IMR-90 (cell line): ENCODE data around the gene GLS. TPM values are rescaled to one million over a fixed set of nuclear protein-coding genes. Genes with fewer than 3 reads are reported as not detected.

Experiments used
- ATAC-seq: fragments of 200-7000 bp; cut with Tn5 transposase; 2 replicates; pipeline ENCODE4 v1.9.1; 2020; ENCODE audit warnings: low read depth, mild to moderate bottlenecking, moderate library complexity
- BruUV-seq: library from RNA; stranded (reverse); fragments of 400-500 nt; replicated peaks from 2 replicates; lab custom pipeline; 2021; lab: Mats Ljungman, UMichigan
- CTCF ChIA-PET: fragments of 300-600 bp; formaldehyde crosslinking; extraction: SDS; loops from one replicate; lab custom pipeline; 2021; ENCODE audit warnings: antibody characterized with exemption; lab: Yijun Ruan, JAX
- POLR2A ChIA-PET: fragments of 300-600 bp; sonication (Branson Sonifier 250); formaldehyde crosslinking; loops from one replicate; lab custom pipeline; 2022; ENCODE audit warnings: antibody characterized with exemption; ENCODE audit not compliant: unreplicated experiment; lab: Charles Lee
- DNase-seq: peaks from one replicate; pipeline ENCODE4 v3.0.0; 2013
- H2AFZ ChIP-seq: replicated peaks from 2 replicates; pipeline ENCODE3; 2013; ENCODE audit warnings: low read length, mild to moderate bottlenecking; ENCODE audit not compliant: poor library complexity
- H2AK5ac ChIP-seq: 2 replicates; pipeline ENCODE4 v1.6.1; 2013; ENCODE audit warnings: low read depth, low read length, inconsistent platforms
- H2AK9ac ChIP-seq: replicated peaks from 2 replicates; pipeline ENCODE3; 2013; ENCODE audit warnings: mild to moderate bottlenecking, low read depth, low read length, moderate library complexity; ENCODE audit not compliant: poor library complexity
- H2BK120ac ChIP-seq: 2 replicates; pipeline ENCODE4 v1.6.1; 2013; ENCODE audit warnings: low read depth, low read length, inconsistent platforms
- H2BK15ac ChIP-seq: 3 replicates; pipeline ENCODE4 v1.6.1; 2013; ENCODE audit warnings: low read depth, low read length, inconsistent platforms
- H2BK20ac ChIP-seq: 2 replicates; pipeline ENCODE4 v1.6.1; 2013; ENCODE audit warnings: low read depth, mild to moderate bottlenecking, inconsistent platforms, low read length, moderate library complexity
- H2BK5ac ChIP-seq: 2 replicates; pipeline ENCODE4 v1.6.1; 2013; ENCODE audit warnings: mild to moderate bottlenecking, low read depth, low read length, inconsistent platforms; ENCODE audit not compliant: poor library complexity, severe bottlenecking
- H3K14ac ChIP-seq: replicated peaks from 2 replicates; pipeline ENCODE4 v1.6.1; 2013; ENCODE audit warnings: low read depth, low read length, inconsistent platforms
- H3K18ac ChIP-seq: 2 replicates; pipeline ENCODE4 v1.6.1; 2013; ENCODE audit warnings: low read depth, low read length, control low read depth
- H3K23ac ChIP-seq: 2 replicates; pipeline ENCODE4 v1.6.1; 2013; ENCODE audit warnings: low read depth, low read length, inconsistent platforms
- H3K27ac ChIP-seq: 2 replicates; pipeline ENCODE4 v1.5.1; 2013; ENCODE audit warnings: mild to moderate bottlenecking, control low read depth, low read length; ENCODE audit not compliant: insufficient read depth
- H3K27me3 ChIP-seq: 2 replicates; pipeline ENCODE4 v1.6.1; 2013; ENCODE audit warnings: low read length; ENCODE audit not compliant: control insufficient read depth, insufficient read depth
- H3K36me3 ChIP-seq: 2 replicates; pipeline ENCODE4 v1.6.1; 2013; ENCODE audit warnings: low read length, mixed read lengths; ENCODE audit not compliant: control insufficient read depth, insufficient read depth
- H3K4ac ChIP-seq: 2 replicates; pipeline ENCODE4 v1.6.1; 2013; ENCODE audit warnings: low read depth, low read length, inconsistent platforms
- H3K4me1 ChIP-seq: 2 replicates; pipeline ENCODE4 v1.6.1; 2013; ENCODE audit warnings: low read length, mixed read lengths; ENCODE audit not compliant: control insufficient read depth, insufficient read depth
- H3K4me2 ChIP-seq: 2 replicates; pipeline ENCODE4 v1.6.1; 2013; ENCODE audit warnings: low read depth, mild to moderate bottlenecking, control low read depth, low read length, moderate library complexity
- H3K4me3 ChIP-seq: 2 replicates; pipeline ENCODE4 v1.5.1; 2013; ENCODE audit warnings: low read depth, mild to moderate bottlenecking, control low read depth, low read length, moderate library complexity; ENCODE audit not compliant: insufficient read depth
- H3K56ac ChIP-seq: 2 replicates; pipeline ENCODE4 v1.6.1; 2013; ENCODE audit warnings: low read length, inconsistent platforms; ENCODE audit not compliant: insufficient read depth; ENCODE audit errors: extremely low read depth
- H3K79me1 ChIP-seq, 2 experiments: 2 replicates each; pipeline ENCODE4 v1.6.1; 2013; ENCODE audit warnings: low read length in 2 of 2, inconsistent platforms in 1 of 2, low read depth in 1 of 2
- H3K9ac ChIP-seq: 2 replicates; pipeline ENCODE4 v1.6.1; 2013; ENCODE audit warnings: low read depth, low read length, control low read depth
- H3K9me1 ChIP-seq: 2 replicates; pipeline ENCODE4 v1.6.1; 2013; ENCODE audit warnings: low read length, inconsistent platforms; ENCODE audit not compliant: insufficient read depth
- H3K9me3 ChIP-seq: 2 replicates; pipeline ENCODE4 v1.6.1; 2013; ENCODE audit warnings: low read length; ENCODE audit not compliant: control insufficient read depth, insufficient read depth
- H4K20me1 ChIP-seq: 2 replicates; pipeline ENCODE4 v1.6.1; 2013; ENCODE audit warnings: low read length, inconsistent platforms; ENCODE audit not compliant: insufficient read depth
- H4K5ac ChIP-seq: 2 replicates; pipeline ENCODE4 v1.6.1; 2013; ENCODE audit warnings: mild to moderate bottlenecking, low read depth, low read length, control low read depth
- H4K8ac ChIP-seq, 2 experiments: 2 replicates each; pipeline ENCODE4 v1.6.1; 2013; ENCODE audit warnings: low read depth in 2 of 2, low read length in 2 of 2, control low read depth in 1 of 2, inconsistent platforms in 1 of 2
- H4K91ac ChIP-seq: 2 replicates; pipeline ENCODE4 v1.6.1; 2013; ENCODE audit warnings: low read depth, low read length, inconsistent platforms; ENCODE audit not compliant: insufficient read depth
- BHLHE40 ChIP-seq: fragments of 150-350 bp; IDR thresholded peaks from 2 replicates; pipeline ENCODE4 v1.6.1; 2016; ENCODE audit warnings: mild to moderate bottlenecking, low read depth, low read length
- CEBPB ChIP-seq: IDR thresholded peaks from 2 replicates; pipeline ENCODE4 v1.6.1; 2012; ENCODE audit warnings: low read depth, low read length, improper control_type of control experiment
- CHD1 ChIP-seq: IDR thresholded peaks from 2 replicates; pipeline ENCODE4 v1.6.1; 2012; ENCODE audit warnings: low read depth, low read length, improper control_type of control experiment
- CTCF ChIP-seq: conservative IDR thresholded peaks from 2 replicates; pipeline ENCODE4 v1.5.1; 2012; ENCODE audit warnings: mild to moderate bottlenecking, low read depth, low read length, improper control_type of control experiment
- FOS ChIP-seq: fragments of 150-350 bp; IDR thresholded peaks from 2 replicates; pipeline ENCODE4 v1.6.1; 2016; ENCODE audit warnings: low read depth, low read length
- MAZ ChIP-seq: IDR thresholded peaks from 2 replicates; pipeline ENCODE4 v1.6.1; 2012; ENCODE audit warnings: low read depth, mild to moderate bottlenecking, low read length, improper control_type of control experiment, moderate library complexity, borderline replicate concordance
- MXI1 ChIP-seq: IDR thresholded peaks from 2 replicates; pipeline ENCODE4 v1.6.1; 2012; ENCODE audit warnings: low read depth, mild to moderate bottlenecking, low read length, moderate library complexity, borderline replicate concordance
- NFE2L2 ChIP-seq: fragments of 150-350 bp; IDR thresholded peaks from 2 replicates; pipeline ENCODE4 v1.6.1; 2016; ENCODE audit warnings: low read depth, mild to moderate bottlenecking, low read length
- POLR2A ChIP-seq: IDR thresholded peaks from 2 replicates; pipeline ENCODE4 v1.6.1; 2012; ENCODE audit warnings: mild to moderate bottlenecking, low read depth, low read length
- RAD21 ChIP-seq: IDR thresholded peaks from 2 replicates; pipeline ENCODE4 v1.6.1; 2012; ENCODE audit warnings: low read length, improper control_type of control experiment
- RCOR1 ChIP-seq: IDR thresholded peaks from 2 replicates; pipeline ENCODE4 v1.6.1; 2012; ENCODE audit warnings: mild to moderate bottlenecking, low read length, improper control_type of control experiment; ENCODE audit not compliant: insufficient replicate concordance
- RFX5 ChIP-seq: IDR thresholded peaks from 2 replicates; pipeline ENCODE4 v1.8.0; 2012; ENCODE audit warnings: low read depth, mild to moderate bottlenecking, low read length, moderate library complexity
- SMC3 ChIP-seq: fragments of 150-350 bp; IDR thresholded peaks from 2 replicates; pipeline ENCODE4 v1.6.1; 2016; ENCODE audit warnings: low read depth, mild to moderate bottlenecking, antibody characterized with exemption, low read length, moderate library complexity
- USF2 ChIP-seq: fragments of 150-350 bp; IDR thresholded peaks from 2 replicates; pipeline ENCODE4 v1.6.1; 2017; ENCODE audit warnings: mild to moderate bottlenecking, antibody characterized with exemption, low read length, low read depth
- WGBS, 2 experiments: methylation state at CpG; one replicate each; pipeline versions ENCODE4 v1.1.5 to v1.1.7; 2013; ENCODE audit warnings: missing lambda C conversion rate in 2 of 2; ENCODE audit not compliant: insufficient read length in 1 of 2; ENCODE audit errors: extremely low coverage in 2 of 2; 5-methylcytosine and 5-hydroxymethylcytosine counted together
- dilution Hi-C: fragments of 300-500 bp; cut with HindIII; formaldehyde crosslinking; loops from one replicate; pipeline ENCODE4 v1.14.3; 2018; ENCODE audit warnings: low sequenced_read_pairs; ENCODE audit not compliant: unreplicated experiment
- in situ Hi-C: fragments of 300-500 bp; cut with MboI; formaldehyde crosslinking; loops from 3 replicates; pipeline ENCODE4 v1.14.3; 2019; ENCODE audit warnings: low sequenced_read_pairs, inconsistent platforms, mixed read lengths
- intact Hi-C: fragments of 100-400 bp; cut with micrococcal nuclease; formaldehyde crosslinking; loops from 2 replicates; pipeline ENCODE4 v1.10.0; 2022
- polyA plus RNA-seq, 3 experiments: library from polyadenylated mRNA; depleted of rRNA; stranded (reverse); fragments of >200 nt; gene quantifications; 2 replicates each; pipeline ENCODE4 v1.2.3, GENCODE V29; 2012; ENCODE audit warnings: low replicate concordance in 1 of 3
- total RNA-seq: library from RNA; depleted of rRNA; stranded (reverse); fragments of >200 nt; gene quantifications from 2 replicates; pipeline ENCODE4 v1.2.3, GENCODE V29; 2012
- TF ChIP-seq, protein P1 (sequence below): fragments of 150-350 bp; IDR thresholded peaks from 2 replicates; pipeline ENCODE4 v1.6.1; 2016; ENCODE audit warnings: low read depth, mild to moderate bottlenecking, low read length, moderate library complexity, borderline replicate concordance

GLS gene
- total and polyA plus RNA-seq, 2 of the 4 experiments (the other 2 are of a cell fraction) = 87.5 to 130 TPM

- in situ Hi-C loops = no loop called here
- dilution Hi-C loops = no loop called here
These were observed 82.5 kb downstream of the GLS start for GRCh38 chr2:190963088-190963487.

More at GRCh38 chr2:190963088-190963487, 82.5 kb downstream of the GLS start:
- H3K14ac ChIP-seq = no peak overlapping the region
- no peak overlapping the region for H2BK20ac ChIP-seq
- intact Hi-C loops = no loop called here
- TF ChIP-seq POLR2A = no peak
- no peak for TF ChIP-seq MAZ
- no peak for TF ChIP-seq CTCF
- no peak for TF ChIP-seq RAD21
- no peak for TF ChIP-seq CHD1
- no peak for TF ChIP-seq USF2
- TF ChIP-seq BHLHE40 = no peak
- no peak for TF ChIP-seq MXI1
- no peak for TF ChIP-seq RCOR1
- TF ChIP-seq, protein P1, sequence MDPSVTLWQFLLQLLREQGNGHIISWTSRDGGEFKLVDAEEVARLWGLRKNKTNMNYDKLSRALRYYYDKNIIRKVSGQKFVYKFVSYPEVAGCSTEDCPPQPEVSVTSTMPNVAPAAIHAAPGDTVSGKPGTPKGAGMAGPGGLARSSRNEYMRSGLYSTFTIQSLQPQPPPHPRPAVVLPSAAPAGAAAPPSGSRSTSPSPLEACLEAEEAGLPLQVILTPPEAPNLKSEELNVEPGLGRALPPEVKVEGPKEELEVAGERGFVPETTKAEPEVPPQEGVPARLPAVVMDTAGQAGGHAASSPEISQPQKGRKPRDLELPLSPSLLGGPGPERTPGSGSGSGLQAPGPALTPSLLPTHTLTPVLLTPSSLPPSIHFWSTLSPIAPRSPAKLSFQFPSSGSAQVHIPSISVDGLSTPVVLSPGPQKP = no peak
- no peak for TF ChIP-seq FOS
- TF ChIP-seq NFE2L2 = no peak
- no peak for TF ChIP-seq CEBPB
- TF ChIP-seq RFX5 = no peak
- no peak for TF ChIP-seq SMC3
- no peak overlapping the region for H2AK9ac ChIP-seq
- H3K56ac ChIP-seq = no peak overlapping the region
- H3K4me3 ChIP-seq = no peak overlapping the region
- 0 out of 4 replicates have a peak, but pooled peaks cover 0 to 3% of the 10 kb centered on the region in 2 experiments for H3K79me1 ChIP-seq
- H4K5ac ChIP-seq = no peak overlapping the region
- H2BK120ac ChIP-seq = no peak overlapping the region
- ATAC-seq = no peak
- H2BK15ac ChIP-seq = no peak overlapping the region
- DNase-seq = no peak
- no peak overlapping the region for H3K4me2 ChIP-seq
- H3K4ac ChIP-seq = no peak overlapping the region
- H3K27ac ChIP-seq = no peak overlapping the region
- no peak overlapping the region for H3K18ac ChIP-seq
- WGBS, 2 experiments = no CpG with 5 or more reads among the region's 2 CpGs
- no peak overlapping the region for H3K23ac ChIP-seq
- H3K36me3 ChIP-seq = peaks cover 19% of the 10 kb centered on the region
- ChIA-PET CTCF (interaction anchor here (1.2 kb wide), 1 partner anchor 74 kb away, joined by 3 read pairs; no protein-coding TSS in a partner anchor), POLR2A (no interaction called here)
- no peak overlapping the region for H3K9ac ChIP-seq
- no peak overlapping the region for H2BK5ac ChIP-seq
- no TSS peak for BruUV-seq
- no peaks in the 10 kb centered on the region for H4K20me1 ChIP-seq
- H4K91ac ChIP-seq = no peak overlapping the region
- no peaks in the 10 kb centered on the region for H3K4me1 ChIP-seq
- no peak overlapping the region for H4K8ac ChIP-seq
- H3K9me1 ChIP-seq = 0 out of 2 replicates have a peak, but pooled peaks cover 3% of the 10 kb centered on the region
- no peaks in the 10 kb centered on the region for H3K27me3 ChIP-seq
- H2AK5ac ChIP-seq = no peak overlapping the region
- no peak overlapping the region for H2AFZ ChIP-seq
- no peaks in the 10 kb centered on the region for H3K9me3 ChIP-seq
